GM12801 (cell line): Measurements from ENCODE around the gene ENTREP1.

Source experiments
- TF ChIP-seq, protein P1 (sequence below): IDR thresholded peaks from one replicate; pipeline ENCODE4 v1.5.1; 2011; ENCODE audit warnings: control low read depth; ENCODE audit not compliant: insufficient read length; ENCODE audit errors: extremely low read depth

ENTREP1 gene

DNA sequence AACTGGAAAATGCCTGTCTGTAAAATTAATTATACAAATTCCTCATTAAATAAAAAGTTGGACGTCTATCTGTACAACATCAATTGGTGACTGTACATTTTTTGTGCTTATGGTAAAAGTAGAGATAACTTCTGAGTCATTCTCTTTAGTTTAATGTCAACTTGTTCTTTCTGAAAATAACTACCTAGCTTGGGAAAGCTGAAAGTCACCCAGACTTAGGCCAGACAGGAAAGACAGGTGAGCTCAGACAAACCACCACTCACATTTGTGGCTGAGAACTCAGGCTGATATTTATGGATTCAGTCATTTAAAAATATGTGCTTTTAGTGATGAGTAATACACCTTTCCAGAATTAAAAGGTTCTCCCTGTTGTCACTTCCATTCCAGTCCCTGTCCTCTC, 31.9 kb upstream of the ENTREP1 start:
- TF ChIP-seq, protein P1, sequence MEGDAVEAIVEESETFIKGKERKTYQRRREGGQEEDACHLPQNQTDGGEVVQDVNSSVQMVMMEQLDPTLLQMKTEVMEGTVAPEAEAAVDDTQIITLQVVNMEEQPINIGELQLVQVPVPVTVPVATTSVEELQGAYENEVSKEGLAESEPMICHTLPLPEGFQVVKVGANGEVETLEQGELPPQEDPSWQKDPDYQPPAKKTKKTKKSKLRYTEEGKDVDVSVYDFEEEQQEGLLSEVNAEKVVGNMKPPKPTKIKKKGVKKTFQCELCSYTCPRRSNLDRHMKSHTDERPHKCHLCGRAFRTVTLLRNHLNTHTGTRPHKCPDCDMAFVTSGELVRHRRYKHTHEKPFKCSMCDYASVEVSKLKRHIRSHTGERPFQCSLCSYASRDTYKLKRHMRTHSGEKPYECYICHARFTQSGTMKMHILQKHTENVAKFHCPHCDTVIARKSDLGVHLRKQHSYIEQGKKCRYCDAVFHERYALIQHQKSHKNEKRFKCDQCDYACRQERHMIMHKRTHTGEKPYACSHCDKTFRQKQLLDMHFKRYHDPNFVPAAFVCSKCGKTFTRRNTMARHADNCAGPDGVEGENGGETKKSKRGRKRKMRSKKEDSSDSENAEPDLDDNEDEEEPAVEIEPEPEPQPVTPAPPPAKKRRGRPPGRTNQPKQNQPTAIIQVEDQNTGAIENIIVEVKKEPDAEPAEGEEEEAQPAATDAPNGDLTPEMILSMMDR = no peak

DNA sequence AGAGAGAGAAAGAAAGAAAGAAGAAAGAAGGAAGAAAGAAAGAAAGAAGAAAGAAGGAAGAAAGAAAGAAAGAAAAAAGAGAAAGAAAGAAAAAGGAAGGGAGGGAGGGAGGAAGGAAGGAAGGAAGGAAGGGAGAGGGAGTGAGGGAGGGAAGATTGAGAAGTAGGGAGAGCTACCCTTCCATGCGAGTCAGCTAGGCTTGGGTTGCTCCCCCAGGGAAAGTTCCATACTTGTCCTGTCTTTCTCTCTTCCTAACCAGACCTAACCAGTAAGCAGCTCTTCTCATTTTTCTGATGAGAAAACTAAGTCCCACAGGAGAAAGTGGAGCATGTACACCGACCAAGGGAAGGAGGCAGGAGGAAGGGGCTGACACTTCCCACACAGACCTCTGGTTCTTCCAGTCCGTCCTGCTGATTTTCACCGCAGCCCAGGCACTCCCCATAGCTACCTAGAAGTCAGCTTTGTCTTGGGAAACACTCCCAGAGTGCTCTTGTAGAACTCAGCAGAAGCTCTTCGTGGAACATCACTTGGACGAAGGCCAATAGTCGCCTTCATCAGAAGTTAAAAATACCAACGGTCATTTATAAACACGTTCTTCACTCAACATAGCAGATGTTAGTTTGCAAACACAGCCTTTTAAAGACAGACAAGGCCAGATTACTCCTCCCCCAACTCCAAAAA, 29.0 kb upstream of the ENTREP1 start:
- TF ChIP-seq, protein P1 = no peak

DNA sequence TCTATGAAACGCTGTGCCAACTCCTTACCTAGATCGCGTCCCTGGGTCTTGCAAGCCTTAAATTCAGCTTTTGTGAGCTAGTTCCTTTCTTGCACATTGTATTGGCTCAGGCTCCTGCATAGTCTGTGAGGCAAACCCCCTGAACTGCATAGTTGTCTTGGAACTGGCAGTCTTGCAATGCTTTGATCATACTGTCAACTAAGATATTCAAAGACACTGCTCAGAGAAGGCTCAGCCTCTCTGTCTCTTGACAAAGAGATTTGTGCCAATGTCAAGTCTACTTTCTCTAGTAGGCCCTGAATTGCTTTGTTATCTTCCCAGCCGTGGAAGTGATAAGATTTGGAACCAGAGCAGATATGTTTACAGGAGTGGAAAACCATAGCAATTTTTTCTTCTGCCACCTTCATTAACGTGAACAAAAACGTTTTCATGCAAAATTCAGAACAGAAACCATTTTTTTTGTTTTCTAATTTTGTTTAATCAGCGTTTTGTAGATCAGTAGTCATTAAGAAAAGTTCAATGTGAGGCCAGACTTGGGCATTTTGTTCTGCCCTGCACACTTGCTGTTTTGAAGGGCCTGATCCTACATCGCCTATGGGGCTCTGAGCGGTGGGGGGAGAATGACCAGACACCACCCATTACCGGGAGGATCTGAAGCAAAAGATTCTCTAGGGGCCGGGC, 27.6 kb upstream of the ENTREP1 start:
- TF ChIP-seq, protein P1 = no peak

DNA sequence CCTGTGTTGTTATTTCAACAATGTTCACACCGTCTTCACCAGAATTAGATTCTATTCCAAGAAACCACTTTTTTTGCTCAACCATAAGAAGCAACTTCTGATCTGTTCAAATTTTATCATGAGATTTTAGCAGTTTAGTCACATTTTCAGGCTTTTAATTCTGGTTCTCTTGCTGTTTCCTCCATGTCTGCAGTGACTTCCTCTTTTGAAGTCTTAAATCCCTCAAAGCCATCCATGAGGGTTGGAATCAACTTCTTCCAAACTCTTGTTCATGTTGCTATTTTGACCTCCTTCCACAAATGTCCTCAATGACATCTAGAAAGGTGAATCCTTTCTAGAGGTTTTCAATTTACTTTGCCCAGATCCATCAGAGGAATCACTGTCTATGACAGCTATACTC, 25.7 kb upstream of the ENTREP1 start:
- TF ChIP-seq, protein P1 = no peak

DNA sequence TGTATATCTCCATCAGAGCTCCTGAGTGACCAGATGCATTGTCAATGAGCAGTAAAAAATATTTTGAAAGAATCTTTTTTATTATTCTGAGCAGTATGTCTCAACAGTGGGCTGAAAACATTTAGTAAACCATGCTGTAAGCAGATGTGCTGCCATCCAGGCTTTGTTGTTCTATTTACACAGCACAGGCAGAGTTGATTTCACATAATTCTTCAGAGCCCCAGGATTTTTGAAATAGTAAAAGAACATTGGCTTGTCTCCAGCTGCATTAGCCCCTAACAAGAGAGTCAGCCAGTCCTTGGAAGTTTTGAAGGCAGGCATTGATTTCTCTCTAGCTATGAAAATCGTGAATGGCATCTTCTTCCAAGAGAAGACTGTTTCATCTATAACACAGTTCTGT, 25.2 kb upstream of the ENTREP1 start:
- TF ChIP-seq, protein P1 = no peak

DNA sequence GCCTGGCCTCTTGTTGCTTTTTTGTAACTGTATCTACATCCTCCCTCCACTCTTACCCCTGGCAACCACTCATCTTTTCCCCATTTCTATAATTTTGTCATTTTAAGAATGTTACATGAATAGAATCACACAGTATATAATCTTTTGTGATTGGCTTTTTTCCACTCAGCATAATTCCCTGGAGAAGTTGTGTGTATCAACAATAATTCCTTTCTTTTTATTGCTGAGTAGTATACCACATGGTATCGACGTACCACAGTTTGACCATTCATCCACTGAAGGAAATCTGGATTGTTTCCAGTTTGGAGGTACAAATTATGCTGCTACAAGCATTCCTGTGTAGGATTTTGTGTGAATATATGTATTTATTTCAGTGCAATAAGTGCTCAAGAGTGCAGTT, 21.7 kb upstream of the ENTREP1 start:
- TF ChIP-seq, protein P1 = no peak

DNA sequence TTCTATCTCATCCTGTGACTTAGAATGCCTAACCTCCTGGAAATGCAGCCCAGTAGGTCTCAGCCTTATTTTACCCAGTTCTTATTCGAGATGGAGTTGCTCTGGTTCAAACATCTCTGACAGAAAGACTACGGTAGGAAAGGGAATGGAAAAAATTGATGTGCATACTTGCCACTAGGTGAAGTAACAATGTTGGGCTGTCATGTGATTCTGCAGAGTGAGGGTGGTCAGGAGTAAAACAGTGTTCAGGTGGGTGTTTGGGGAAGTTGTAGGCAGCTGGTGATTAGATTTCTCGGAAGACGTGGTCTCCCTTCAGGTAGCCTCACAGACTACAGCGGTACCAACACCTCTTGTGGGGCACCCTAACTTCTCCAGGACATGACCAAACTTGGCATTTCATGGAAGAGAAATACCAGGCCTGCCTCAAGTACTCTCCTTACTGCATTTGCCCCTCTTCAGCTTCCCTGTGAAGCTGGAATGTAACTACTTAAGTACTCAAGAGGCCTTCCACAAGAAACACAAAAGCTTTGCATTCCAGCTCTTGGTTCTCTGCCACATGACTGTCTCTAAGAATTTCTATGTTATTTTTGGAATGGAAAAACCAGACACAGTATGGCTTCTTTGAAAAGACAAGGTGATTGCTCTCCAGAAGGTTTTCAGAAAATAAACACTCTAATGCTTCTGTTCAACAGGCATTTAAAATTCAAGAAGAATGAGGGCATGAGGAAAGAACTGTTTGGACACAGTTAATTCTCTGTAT, 17.4 kb upstream of the ENTREP1 start:
- TF ChIP-seq, protein P1 = no peak
